GM04504 (cell line): Measurements from ENCODE around the gene SLC17A8.
"Not testable (repeated sequence)": the region's sequence is repeated elsewhere in the genome, so short reads cannot be mapped to it uniquely, and the experiment has no call there.

Experiments
- DNase-seq: peaks from one replicate; pipeline ENCODE4 v3.0.0-alpha.2; 2012; ENCODE audit warnings: low read depth

SLC17A8 gene

GRCh38 chr12:100427078-100427477 lies 70.2 kb downstream of the SLC17A8 start:
- DNase-seq, result peak; percentile 32

GRCh38 chr12:100430251-100430650 lies 73.4 kb downstream of the SLC17A8 start:
- not testable (repeated sequence) for DNase-seq

GRCh38 chr12:100433701-100434100 lies 76.8 kb downstream of the SLC17A8 start:
- DNase-seq, result no peak

- DNase-seq, result no peak
These were observed 77.3 kb downstream of the SLC17A8 start for GRCh38 chr12:100434177-100434576.

- DNase-seq, result no peak
These were observed 79.1 kb downstream of the SLC17A8 start for GRCh38 chr12:100435957-100436356.

GRCh38 chr12:100437038-100437841 lies 80.4 kb downstream of the SLC17A8 start:
- no peak for DNase-seq

GRCh38 chr12:100439797-100440196 lies 82.9 kb downstream of the SLC17A8 start:
- no peak for DNase-seq

GRCh38 chr12:100442403-100442802 lies 85.5 kb downstream of the SLC17A8 start:
- no peak for DNase-seq

- DNase-seq, result no peak
These were observed 86.6 kb downstream of the SLC17A8 start for GRCh38 chr12:100443434-100443833.

- DNase-seq, result no peak
These were observed 88.2 kb downstream of the SLC17A8 start for GRCh38 chr12:100445081-100445481.

GRCh38 chr12:100447381-100447780 lies 90.5 kb downstream of the SLC17A8 start:
- DNase-seq, result no peak

- no peak for DNase-seq
These were observed 91.8 kb downstream of the SLC17A8 start for GRCh38 chr12:100448656-100449055.

GRCh38 chr12:100450735-100451134 lies 93.9 kb downstream of the SLC17A8 start:
- DNase-seq, result no peak

- DNase-seq, result no peak
These were observed 97.1 kb downstream of the SLC17A8 start for GRCh38 chr12:100453951-100454350.

- DNase-seq, result no peak
These were observed 99.0 kb downstream of the SLC17A8 start for GRCh38 chr12:100455896-100456295.

GRCh38 chr12:100458191-100458590 lies 101.3 kb downstream of the SLC17A8 start:
- no peak for DNase-seq

GRCh38 chr12:100460702-100461101 lies 103.8 kb downstream of the SLC17A8 start:
- no peak for DNase-seq

- no peak for DNase-seq
These were observed 104.6 kb downstream of the SLC17A8 start for GRCh38 chr12:100461330-100461973.

- DNase-seq, result no peak
These were observed 106.8 kb downstream of the SLC17A8 start for GRCh38 chr12:100463661-100464060.

GRCh38 chr12:100464529-100464928 lies 107.7 kb downstream of the SLC17A8 start:
- DNase-seq, result no peak

GRCh38 chr12:100468126-100468525 lies 111.3 kb downstream of the SLC17A8 start:
- DNase-seq, result no peak
